Tibial nerve (tissue), 3 donors: ENCODE results near the gene DNPH1.

Experiments
- CTCF ChIP-seq, 5 experiments: fragments of 200-600 bp in 3 of 5; fragments of 450-650 bp in 2 of 5; sonication (generic) in 3 of 5; IDR thresholded peaks; one replicate each; pipeline ENCODE4 v1.5.1; 2016 to 2019; ENCODE audit warnings: antibody characterized with exemption in 5 of 5, mild to moderate bottlenecking in 3 of 5, moderate library complexity in 2 of 5
- POLR2A ChIP-seq, 2 donors: fragments of 450-650 bp; IDR thresholded peaks; one replicate each; pipeline ENCODE4 v1.6.1; 2017; ENCODE audit warnings: antibody characterized with exemption in 2 of 2, mild to moderate bottlenecking in 2 of 2, moderate library complexity in 2 of 2

GRCh38 chr6:43185391-43185985 lies 43.8 kb downstream of the DNPH1 start:
- TF ChIP-seq CTCF (IDR thresholded peaks at IDR 0.05) (no peak), POLR2A (IDR thresholded peaks at IDR 0.05) (no peak)
